Liver (tissue), 3 donors: ENCODE results near the gene GCNT2.

ENCODE experiments used
- CTCF ChIP-seq: fragments of 150-350 bp; IDR thresholded peaks from 2 replicates; pipeline ENCODE4 v1.5.1; 2017; ENCODE audit warnings: improper control_type of control experiment, low read depth, low read length; ENCODE audit not compliant: missing input control
- JUND ChIP-seq, 2 donors: IDR thresholded peaks; 2 replicates each; pipeline ENCODE4 v1.6.1; 2016; ENCODE audit warnings: antibody characterized with exemption in 2 of 2
- REST ChIP-seq: IDR thresholded peaks from 2 replicates; pipeline ENCODE4 v1.6.1; 2016; ENCODE audit warnings: antibody characterized with exemption, mild to moderate bottlenecking
- SP1 ChIP-seq: IDR thresholded peaks from 2 replicates; pipeline ENCODE4 v1.6.1; 2018; ENCODE audit warnings: antibody characterized with exemption, mild to moderate bottlenecking
- donor health status: healthy.
- donor health status: healthy.

- TF ChIP-seq SP1 (no peak), CTCF (no peak), REST (no peak), JUND (IDR thresholded peaks at IDR 0.05) (no peak)
Measured at GRCh38 chr6:10599046-10599445, 77.9 kb downstream of the GCNT2 start.
